Choroid plexus epithelial cell (primary cell): Measurements from ENCODE around the gene DVL3.
A peak's percentile ranks its signal among the peaks of the same experiment; 100 is the strongest.

ENCODE experiments used
- DNase-seq: peaks from one replicate; pipeline ENCODE4 v3.0.0-alpha.2; 2010; ENCODE audit warnings: low read depth
- H3K4me3 ChIP-seq: 2 replicates; pipeline ENCODE4 v1.5.1; 2011; ENCODE audit warnings: low read depth, mild to moderate bottlenecking, control low read depth, low read length, moderate library complexity
- TF ChIP-seq, protein P1 (sequence below): conservative IDR thresholded peaks from 2 replicates; pipeline ENCODE4 v1.5.1; 2011; ENCODE audit warnings: low read depth, mild to moderate bottlenecking, control low read depth, inconsistent platforms, low read length, moderate library complexity

DVL3 gene

DNA sequence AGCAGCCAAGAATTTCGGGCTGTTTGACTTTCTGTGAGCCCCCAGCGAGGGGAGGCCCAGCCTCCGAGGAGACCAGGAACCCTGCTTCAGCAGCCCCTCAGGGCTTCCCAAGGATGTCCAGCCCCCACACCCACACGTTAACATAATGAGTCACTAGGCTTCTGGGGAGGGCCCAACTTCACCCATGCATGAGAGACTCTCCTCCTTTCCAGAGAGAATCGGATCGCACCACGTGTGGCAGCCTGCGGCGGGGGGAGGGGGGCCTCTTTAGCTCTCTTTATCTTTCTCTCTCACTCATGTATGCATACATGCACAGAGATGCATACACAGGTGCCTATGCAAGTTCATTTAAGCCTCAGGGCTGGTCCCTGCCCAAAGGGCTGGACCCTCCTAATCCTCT lies 16.4 kb downstream of the DVL3 start:
- no peak overlapping the region for H3K4me3 ChIP-seq
- TF ChIP-seq, protein P1, sequence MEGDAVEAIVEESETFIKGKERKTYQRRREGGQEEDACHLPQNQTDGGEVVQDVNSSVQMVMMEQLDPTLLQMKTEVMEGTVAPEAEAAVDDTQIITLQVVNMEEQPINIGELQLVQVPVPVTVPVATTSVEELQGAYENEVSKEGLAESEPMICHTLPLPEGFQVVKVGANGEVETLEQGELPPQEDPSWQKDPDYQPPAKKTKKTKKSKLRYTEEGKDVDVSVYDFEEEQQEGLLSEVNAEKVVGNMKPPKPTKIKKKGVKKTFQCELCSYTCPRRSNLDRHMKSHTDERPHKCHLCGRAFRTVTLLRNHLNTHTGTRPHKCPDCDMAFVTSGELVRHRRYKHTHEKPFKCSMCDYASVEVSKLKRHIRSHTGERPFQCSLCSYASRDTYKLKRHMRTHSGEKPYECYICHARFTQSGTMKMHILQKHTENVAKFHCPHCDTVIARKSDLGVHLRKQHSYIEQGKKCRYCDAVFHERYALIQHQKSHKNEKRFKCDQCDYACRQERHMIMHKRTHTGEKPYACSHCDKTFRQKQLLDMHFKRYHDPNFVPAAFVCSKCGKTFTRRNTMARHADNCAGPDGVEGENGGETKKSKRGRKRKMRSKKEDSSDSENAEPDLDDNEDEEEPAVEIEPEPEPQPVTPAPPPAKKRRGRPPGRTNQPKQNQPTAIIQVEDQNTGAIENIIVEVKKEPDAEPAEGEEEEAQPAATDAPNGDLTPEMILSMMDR, result no peak
- DNase-seq, result peak; percentile 66

DNA sequence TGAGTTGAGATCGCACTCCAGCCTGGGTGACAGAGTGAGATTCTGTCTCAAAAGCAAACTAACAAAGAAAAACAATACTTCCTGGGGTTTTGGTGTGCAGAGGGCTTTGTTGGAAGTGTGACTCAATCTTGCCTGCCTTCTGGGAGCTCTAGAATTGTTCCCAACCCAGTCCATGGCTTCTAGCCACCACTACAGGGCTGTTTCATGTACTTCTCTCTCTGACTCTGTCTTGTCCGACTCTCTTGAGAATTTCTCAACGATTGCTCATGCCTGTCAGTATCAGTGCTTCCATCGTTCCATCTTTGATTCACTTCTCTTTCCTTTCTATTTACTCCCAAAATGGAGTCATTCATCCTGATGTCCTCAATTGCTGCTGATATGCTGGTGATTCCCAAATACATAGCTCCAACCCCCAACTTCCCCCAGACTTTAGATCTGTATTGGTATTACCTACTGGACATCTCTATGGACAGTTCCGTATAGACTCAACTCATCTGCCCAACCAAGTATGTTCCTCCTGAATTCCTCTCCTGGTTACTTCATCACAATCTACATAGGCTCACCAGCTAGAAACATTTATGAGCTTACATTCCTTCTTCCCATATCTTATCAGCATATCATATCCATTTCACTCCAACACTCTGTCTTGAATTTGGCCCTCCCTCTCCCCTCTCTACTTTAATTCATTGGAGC lies 17.6 kb downstream of the DVL3 start:
- peak; percentile 85 for DNase-seq
- no peak overlapping the region for H3K4me3 ChIP-seq
- TF ChIP-seq, protein P1, result no peak

DNA sequence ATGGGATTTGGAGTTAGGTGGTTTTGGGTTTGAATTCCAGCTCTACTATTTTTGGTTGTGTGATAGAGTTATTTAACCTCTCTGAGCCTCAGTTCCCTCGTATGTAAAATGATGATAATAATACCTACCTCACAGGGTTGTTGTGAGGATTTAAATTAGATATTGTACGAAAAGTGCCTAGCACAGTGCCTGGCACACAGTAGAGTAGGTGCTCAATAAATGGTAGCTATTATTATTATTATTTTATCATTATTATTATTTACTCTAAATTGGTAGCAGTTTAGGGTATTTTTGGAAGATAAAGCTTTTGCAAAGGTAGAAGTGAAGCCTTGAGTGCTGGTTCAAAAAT lies 18.2 kb downstream of the DVL3 start:
- no peak for DNase-seq
- TF ChIP-seq, protein P1, result no peak
- H3K4me3 ChIP-seq, result no peak overlapping the region

DNA sequence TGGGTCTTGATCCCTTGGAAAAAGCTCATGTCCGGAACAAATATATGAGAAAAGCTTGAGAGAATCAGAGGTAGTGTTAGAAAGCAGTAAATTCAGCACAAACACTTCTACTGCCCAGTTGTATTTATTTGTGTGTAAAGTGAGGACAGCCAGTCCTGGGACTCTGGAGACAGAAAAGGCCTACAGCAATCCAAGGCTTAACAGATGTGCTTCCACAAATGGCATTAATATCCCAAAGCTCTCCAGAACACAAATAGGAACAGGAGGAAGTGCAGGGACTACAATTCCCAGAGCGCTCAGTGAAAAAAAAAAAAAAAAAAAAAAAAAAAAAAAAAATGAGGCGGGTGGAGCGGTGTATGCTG lies 19.1 kb downstream of the DVL3 start:
- DNase-seq, result no peak
- TF ChIP-seq, protein P1, result no peak
- no peak overlapping the region for H3K4me3 ChIP-seq

DNA sequence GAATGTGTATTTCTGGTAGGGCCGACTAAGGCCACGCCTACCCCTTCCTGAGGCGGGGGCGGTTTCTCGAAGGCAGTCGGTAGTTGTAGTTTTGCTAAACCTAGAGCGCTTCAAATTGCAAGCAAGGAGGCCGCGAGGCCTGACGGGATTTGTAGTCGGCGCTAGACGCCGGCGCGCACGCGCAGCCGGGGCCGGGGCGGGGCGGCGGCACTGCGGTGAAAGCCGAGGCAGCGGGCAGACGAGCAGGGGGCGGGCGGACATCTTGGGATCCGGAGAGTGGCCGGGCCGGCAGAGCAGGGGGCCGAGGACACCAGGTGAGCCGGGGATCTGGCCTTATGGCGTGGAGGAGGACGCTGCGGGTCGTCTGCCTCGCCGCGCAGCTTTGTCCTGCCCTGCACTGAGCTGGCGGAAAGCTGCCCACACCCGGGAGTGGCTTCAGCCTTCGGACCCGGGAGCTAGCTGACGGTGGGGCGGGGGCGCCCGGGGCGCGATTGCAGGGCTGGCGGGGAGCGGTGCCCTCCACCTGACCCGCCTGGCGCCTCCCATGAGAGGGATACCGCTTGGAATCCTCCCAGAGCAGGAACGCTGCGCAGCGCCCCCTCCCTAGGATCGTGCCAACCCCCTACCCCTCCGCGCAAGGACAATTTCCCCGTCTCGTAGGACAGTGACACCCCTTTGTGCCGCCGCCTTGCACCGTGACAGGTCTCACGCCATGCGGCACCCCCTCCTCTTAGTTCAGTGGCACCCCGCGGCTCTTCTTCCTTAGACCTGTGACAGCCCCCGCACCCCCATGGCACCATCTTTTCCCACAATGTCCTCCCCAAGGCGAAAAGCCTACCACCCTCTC lies 19.7 kb downstream of the DVL3 start, which contains the start of gene AP2M1:
TSS of gene AP2M1 (plus strand) at position 210 of the 847 bp plus-strand sequence. CDS start 2,139 bp downstream, outside the sequence.
- TF ChIP-seq, protein P1, result no peak
- peak within 1 kb of the TSS; percentile 100 for H3K4me3 ChIP-seq
- peak; percentile 100 for DNase-seq

DNA sequence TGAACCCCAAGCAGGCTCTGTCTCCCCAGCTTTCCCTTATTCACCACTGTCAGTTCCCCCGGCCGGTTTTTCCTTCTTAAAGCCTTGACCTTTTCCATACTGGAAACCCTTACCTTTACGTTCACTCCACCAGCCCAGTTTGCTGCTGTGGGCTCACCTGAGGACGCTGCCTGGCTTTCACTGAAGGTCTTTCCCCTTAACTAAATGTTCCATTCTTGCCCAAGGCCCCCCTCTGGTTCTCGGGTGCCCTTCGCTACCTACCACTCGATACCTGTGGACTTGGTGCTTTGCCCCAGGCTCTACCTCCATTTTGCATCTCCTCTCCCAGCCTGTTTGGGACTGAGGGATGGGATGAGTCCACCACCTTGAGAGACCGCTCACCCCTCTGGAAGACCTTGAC lies 20.3 kb downstream of the DVL3 start:
- TF ChIP-seq, protein P1, result no peak
- no peak for DNase-seq
- peak overlapping the region; percentile 100 for H3K4me3 ChIP-seq
